HepG2 (cell line): ENCODE measurements around the gene KLF9. TPM values are rescaled to one million over a fixed set of nuclear protein-coding genes. Genes with fewer than 3 reads are reported as not detected.
A peak's percentile ranks its signal among the peaks of the same experiment; 100 is the strongest.

ENCODE experiments used
- ATAC-seq: fragments of 200-7000 bp; cut with Tn5 transposase; 3 replicates; pipeline ENCODE4 v1.9.1; 2020; ENCODE audit warnings: mild to moderate bottlenecking, moderate library complexity
- BruUV-seq: library from RNA; stranded (reverse); fragments of 400-500 nt; replicated peaks from 2 replicates; lab custom pipeline; 2021; lab: Mats Ljungman, UMichigan
- CTCF ChIA-PET: fragments of 300-600 bp; formaldehyde crosslinking; extraction: SDS; loops from one replicate; lab custom pipeline; 2021; ENCODE audit warnings: low total read pairs, inconsistent platforms, low intra/inter-chr PET ratio; lab: Yijun Ruan, JAX
- POLR2A ChIA-PET: fragments of 350-600 bp; sonication (Branson Sonifier 250); formaldehyde crosslinking; loops from one replicate; lab custom pipeline; 2020; ENCODE audit warnings: antibody characterized with exemption, inconsistent platforms; lab: Yijun Ruan, JAX
- DNase-seq: peaks from one replicate; pipeline ENCODE4 v3.0.0-alpha.2; 2015; ENCODE audit warnings: low spot score
- FAIRE-seq: peaks from 3 replicates; lab custom pipeline; 2011; peaks lifted over from hg19 to GRCh38; lab: Jason Lieb, UNC
- H2AFZ ChIP-seq: one replicate; pipeline ENCODE4 v1.6.1; 2011; ENCODE audit warnings: low read length, inconsistent platforms
- H3K27ac ChIP-seq: fragments of 300-600 bp; 3 replicates; pipeline ENCODE4 v1.8.0; 2011; ENCODE audit warnings: mixed run types, mild to moderate bottlenecking, mixed read lengths, low read length, inconsistent platforms; ENCODE audit not compliant: insufficient read depth; ENCODE audit errors: extremely low read length
- H3K27me3 ChIP-seq, 2 experiments: fragments of 200-600 bp in 1 of 2; 2 replicates in 1 of 2; 3 replicates in 1 of 2; pipeline versions ENCODE4 v1.6.0 to v1.8.0; 2011; ENCODE audit warnings: low read length in 2 of 2, mild to moderate bottlenecking in 2 of 2, moderate library complexity in 2 of 2, inconsistent platforms in 1 of 2; ENCODE audit not compliant: insufficient read depth in 2 of 2, control insufficient read depth in 1 of 2
- H3K36me3 ChIP-seq, 2 experiments: fragments of 200-600 bp in 1 of 2; replicated peaks in 1 of 2; 2 replicates in 1 of 2; 3 replicates in 1 of 2; pipeline versions ENCODE4 v1.5.1 to v1.8.0; 2011; ENCODE audit warnings: low read length in 2 of 2, inconsistent platforms in 1 of 2; ENCODE audit not compliant: insufficient read depth in 2 of 2, control insufficient read depth in 1 of 2
- H3K4me1 ChIP-seq: 2 replicates; pipeline ENCODE4 v1.5.1; 2012; ENCODE audit warnings: low read length, inconsistent platforms; ENCODE audit not compliant: insufficient read depth
- H3K4me2 ChIP-seq: 2 replicates; pipeline ENCODE4 v1.6.0; 2011; ENCODE audit warnings: low read depth, low read length, inconsistent platforms
- H3K4me3 ChIP-seq, 3 experiments: fragments of 200-600 bp in 1 of 3; sonication (generic), shearing (Covaris generic) in 1 of 3; replicated peaks in 1 of 3; 2 replicates each; pipeline ENCODE4 v1.5.1; 2011 to 2016; ENCODE audit warnings: low read length in 3 of 3, inconsistent platforms in 2 of 3, low read depth in 2 of 3, mild to moderate bottlenecking in 2 of 3, control low read depth in 1 of 3, mixed read lengths in 1 of 3; ENCODE audit not compliant: insufficient read depth in 1 of 3
- H3K79me2 ChIP-seq: one replicate; pipeline ENCODE4 v1.6.1; 2011; ENCODE audit warnings: low read length, inconsistent platforms; ENCODE audit not compliant: insufficient read depth
- H3K9ac ChIP-seq: 2 replicates; pipeline ENCODE4 v1.6.0; 2011; ENCODE audit warnings: mild to moderate bottlenecking, low read depth, low read length, inconsistent platforms; ENCODE audit not compliant: insufficient read depth
- H3K9me3 ChIP-seq: 2 replicates; pipeline ENCODE4 v1.5.1; 2012; ENCODE audit warnings: mild to moderate bottlenecking, low read length
- H4K20me1 ChIP-seq: 2 replicates; pipeline ENCODE4 v1.6.0; 2011; ENCODE audit warnings: inconsistent platforms, mild to moderate bottlenecking, low read length, moderate library complexity; ENCODE audit not compliant: insufficient read depth
- CEBPZ ChIP-seq: IDR thresholded peaks from 2 replicates; pipeline ENCODE4 v1.6.1; 2012; ENCODE audit warnings: low read length, improper control_type of control experiment
- FOXA3 ChIP-seq: IDR thresholded peaks from 2 replicates; pipeline ENCODE4 v1.6.1; 2016; ENCODE audit warnings: missing genetic modification reagents, missing compliant biosample characterization
- HNRNPL ChIP-seq: fragments of 200-400 bp; formaldehyde crosslinking; IDR thresholded peaks from 2 replicates; pipeline ENCODE4 v1.6.1; 2017; ENCODE audit warnings: mild to moderate bottlenecking, low read depth, low read length
- KIAA2018 ChIP-seq: sonication (generic); formaldehyde crosslinking; IDR thresholded peaks from 2 replicates; pipeline ENCODE4 v1.5.0; 2020; ENCODE audit warnings: mild to moderate bottlenecking, missing genetic modification reagents, borderline replicate concordance
- LCORL ChIP-seq, 2 experiments: fragments of 450-650 bp in 1 of 2; sonication (generic) in 1 of 2; formaldehyde crosslinking in 1 of 2; IDR thresholded peaks; 2 replicates each; pipeline versions ENCODE4 v1.5.0 to v1.6.1; 2017 to 2020; ENCODE audit warnings: antibody characterized with exemption in 1 of 2, missing genetic modification reagents in 1 of 2
- RAD21 ChIP-seq: fragments of 450-650 bp; formaldehyde crosslinking; IDR thresholded peaks from 2 replicates; pipeline ENCODE4 v1.5.0; 2020; ENCODE audit warnings: mild to moderate bottlenecking
- RFXANK ChIP-seq: IDR thresholded peaks from 2 replicates; pipeline ENCODE4 v1.6.1; 2016
- SUZ12 ChIP-seq: fragments of 150-350 bp; IDR thresholded peaks from 2 replicates; pipeline ENCODE4 v1.6.1; 2014; ENCODE audit warnings: low read depth, low read length
- ZFP37 ChIP-seq: sonication (generic); formaldehyde crosslinking; IDR thresholded peaks from 2 replicates; pipeline ENCODE4 v1.4.0; 2020; ENCODE audit warnings: missing genetic modification reagents, borderline replicate concordance
- ZNF101 ChIP-seq: sonication (generic); formaldehyde crosslinking; IDR thresholded peaks from 2 replicates; pipeline ENCODE4 v1.4.0; 2020; ENCODE audit warnings: mild to moderate bottlenecking, low read depth, missing genetic modification reagents, borderline replicate concordance
- ZNF644 ChIP-seq: IDR thresholded peaks from 2 replicates; pipeline ENCODE4 v1.6.1; 2016; ENCODE audit warnings: low read depth
- WGBS: methylation state at CpG from one replicate; pipeline ENCODE4 v1.1.6; 2017; ENCODE audit warnings: low lambda C conversion rate; 5-methylcytosine and 5-hydroxymethylcytosine counted together
- in situ Hi-C: cut with HindIII; loops from 2 replicates; pipeline ENCODE4 v1.10.0; 2017; ENCODE audit warnings: low pct_unique_long_range_greater_than_20kb; ENCODE audit not compliant: extremely low pct_ligation_motif_present
- intact Hi-C: fragments of 100-400 bp; cut with micrococcal nuclease; formaldehyde crosslinking; loops from one replicate; pipeline ENCODE4 v1.10.0; 2022; ENCODE audit not compliant: unreplicated experiment
- polyA plus RNA-seq, 8 experiments: library from polyadenylated mRNA; depleted of rRNA in 3 of 8; stranded (reverse) in 7 of 8; unstranded in 1 of 8; fragments of >200 nt; fragmentation: Illumina TruSeq in 4 of 8; extraction: Trizol in 4 of 8; gene quantifications; 2 replicates each; pipeline versions ENCODE4 v1.2.1 to v1.2.3, GENCODE V29; 2011 to 2016; ENCODE audit warnings: low read depth in 4 of 8, missing spikeins in 1 of 8, mixed read lengths in 1 of 8; ENCODE audit not compliant: insufficient read depth in 1 of 8
- total RNA-seq, 5 experiments: library from RNA; depleted of rRNA; stranded (reverse); fragments of >200 nt; fragmentation: Illumina TruSeq; extraction: Trizol; gene quantifications; 2 replicates each; pipeline ENCODE4 v1.2.3, GENCODE V29; 2016; ENCODE audit warnings: low read depth in 1 of 5

The KLF9 gene
- total and polyA plus RNA-seq, 2 of the 13 experiments (the other 11 are each of a cell fraction or from before 2014, with no cell fraction given): 5.7 to 7.2 TPM

- TF ChIP-seq CEBPZ: no peak
- no peak for TF ChIP-seq ZFP37 (CRISPR knock-in tag)
Observed at GRCh38 chr9:70457235-70457634, 42.8 kb upstream of the KLF9 start (continued).

- no TSS peak for BruUV-seq
- Histone ChIP-seq H3K4me3 (no peak overlapping the region), H3K4me2 (peak overlapping the region; percentile 30; the same call in 1 of the 2 replicates), H3K9me3 (no peaks in the 10 kb centered on the region), H3K9ac (no peak overlapping the region), H3K27me3 (no peaks in the 10 kb centered on the region), H3K4me1 (peaks cover 12% of the 10 kb centered on the region; the same call in 1 of the 2 replicates), H3K36me3 (no peaks in the 10 kb centered on the region), H3K79me2 (no peaks in the 10 kb centered on the region), H3K27ac (no peak overlapping the region), H2AFZ (no peak overlapping the region), H4K20me1 (no peaks in the 10 kb centered on the region)
- no peak for FAIRE-seq
- 31% methylated on average over 7 of the region's 7 CpGs for WGBS
- DNase-seq: no peak
- POLR2A ChIA-PET: interaction anchor here (0.7 kb wide), 1 partner anchor 36 kb away, joined by 3 read pairs; no protein-coding TSS in a partner anchor
- in situ Hi-C loops (no loop called here), intact Hi-C loops (no loop called here)
- CTCF ChIA-PET: no interaction called here
- peak; percentile 27; the same call in 2 of the 3 replicates for ATAC-seq
- no peak for TF ChIP-seq SUZ12
- TF ChIP-seq RFXANK (CRISPR knock-in tag): no peak
- no peak for TF ChIP-seq LCORL (IDR thresholded peaks at IDR 0.05)
- TF ChIP-seq LCORL (CRISPR knock-in tag; IDR thresholded peaks at IDR 0.05): no peak
- no peak for TF ChIP-seq HNRNPL
- no peak for TF ChIP-seq ZNF101
- TF ChIP-seq RAD21 (CRISPR knock-in tag): no peak
- TF ChIP-seq FOXA3 (CRISPR knock-in tag): peak; percentile 30; the same call in 1 of the 2 replicates
- TF ChIP-seq KIAA2018 (CRISPR knock-in tag): no peak
- peak; percentile 37; the same call in 1 of the 2 replicates for TF ChIP-seq ZNF644 (CRISPR knock-in tag)
Observed at GRCh38 chr9:70455993-70456704, 41.7 kb upstream of the KLF9 start.
